Endothelial cell of umbilical vein (primary cell): Measurements from ENCODE around the gene CACNG8. TPM values are rescaled to one million over a fixed set of nuclear protein-coding genes. Genes with fewer than 3 reads are reported as not detected.

ENCODE experiments used
- BruUV-seq: library from RNA; stranded (reverse); fragments of 400-500 nt; replicated peaks from 2 replicates; lab custom pipeline; 2021; lab: Mats Ljungman, UMichigan
- CTCF ChIA-PET: fragments of 300-600, 350-600 bp; sonication (Branson Sonifier 250); formaldehyde crosslinking; loops from one replicate; lab custom pipeline; 2021; ENCODE audit warnings: antibody characterized with exemption, inconsistent platforms; lab: Charles Lee
- POLR2A ChIA-PET: fragments of 300-600, 350-600 bp; sonication (Branson Sonifier 250); formaldehyde crosslinking; loops from one replicate; lab custom pipeline; 2021; ENCODE audit warnings: antibody characterized with exemption, inconsistent platforms; lab: Charles Lee
- DNase-seq: peaks from one replicate; pipeline ENCODE4 v3.0.0-alpha.2; 2011; ENCODE audit warnings: low read depth, low spot score
- FAIRE-seq: peaks from 2 replicates; lab custom pipeline; 2011; peaks lifted over from hg19 to GRCh38; lab: Jason Lieb, UNC
- H2AFZ ChIP-seq: 2 replicates; pipeline ENCODE4 v1.6.0; 2012; ENCODE audit warnings: low read depth, low read length, control low read depth, inconsistent platforms
- H3K27ac ChIP-seq: 2 replicates; pipeline ENCODE4 v1.5.1; 2011; ENCODE audit warnings: low read depth, mild to moderate bottlenecking, control low read depth, low read length, moderate library complexity; ENCODE audit not compliant: insufficient read depth
- H3K27me3 ChIP-seq, 2 experiments: 2 replicates each; pipeline versions ENCODE4 v1.6.0 to v1.6.1; 2011; ENCODE audit warnings: low read length in 2 of 2, mixed read lengths in 1 of 2; ENCODE audit not compliant: control insufficient read depth in 2 of 2, insufficient read depth in 2 of 2
- H3K36me3 ChIP-seq, 2 experiments: 2 replicates in 1 of 2; 3 replicates in 1 of 2; pipeline ENCODE4 v1.5.1; 2011; ENCODE audit warnings: low read length in 2 of 2, mild to moderate bottlenecking in 1 of 2, moderate library complexity in 1 of 2; ENCODE audit not compliant: control insufficient read depth in 2 of 2, insufficient read depth in 2 of 2; ENCODE audit errors: extremely low read depth in 1 of 2
- H3K4me1 ChIP-seq: 3 replicates; pipeline ENCODE4 v1.5.1; 2011; ENCODE audit warnings: mild to moderate bottlenecking, low read length; ENCODE audit not compliant: control insufficient read depth, insufficient read depth; ENCODE audit errors: extremely low read depth
- H3K4me2 ChIP-seq: 2 replicates; pipeline ENCODE4 v1.6.1; 2011; ENCODE audit warnings: low read length, control low read depth, mixed read lengths; ENCODE audit not compliant: insufficient read depth
- H3K4me3 ChIP-seq, 3 experiments: fragments of 200-600 bp in 1 of 3; sonication (generic), shearing (Covaris generic) in 1 of 3; replicated peaks in 1 of 3; 2 replicates each; pipeline ENCODE4 v1.5.1; 2011 to 2016; ENCODE audit warnings: control low read depth in 3 of 3, low read length in 3 of 3, mild to moderate bottlenecking in 2 of 3, inconsistent platforms in 1 of 3, low read depth in 1 of 3, moderate library complexity in 1 of 3; ENCODE audit not compliant: insufficient read depth in 1 of 3
- H3K79me2 ChIP-seq: 2 replicates; pipeline ENCODE4 v1.6.0; 2012; ENCODE audit warnings: low read length, inconsistent platforms; ENCODE audit not compliant: control insufficient read depth, insufficient read depth
- H3K9ac ChIP-seq: replicated peaks from 2 replicates; pipeline ENCODE3; 2011; ENCODE audit warnings: low read length, control low read depth; ENCODE audit not compliant: insufficient read depth; ENCODE audit errors: extremely low read depth
- H3K9me1 ChIP-seq: replicated peaks from 3 replicates; pipeline ENCODE4 v1.6.0; 2011; ENCODE audit warnings: mild to moderate bottlenecking, low read length; ENCODE audit not compliant: control insufficient read depth, insufficient read depth; ENCODE audit errors: extremely low read depth
- H3K9me3 ChIP-seq: replicated peaks from 2 replicates; pipeline ENCODE4 v1.5.1; 2012; ENCODE audit warnings: low read length, inconsistent platforms; ENCODE audit not compliant: control insufficient read depth, insufficient read depth
- H4K20me1 ChIP-seq: replicated peaks from 2 replicates; pipeline ENCODE3; 2011; ENCODE audit warnings: mild to moderate bottlenecking, low read length; ENCODE audit not compliant: control insufficient read depth, insufficient read depth; ENCODE audit errors: extremely low read depth
- CTCF ChIP-seq, 2 donors: IDR thresholded peaks; 1 replicate in 1 of 2; 2 replicates in 1 of 2; pipeline ENCODE4 v1.5.1; 2011; ENCODE audit warnings: low read length in 2 of 2, mild to moderate bottlenecking in 2 of 2, moderate library complexity in 2 of 2, control low read depth in 1 of 2, inconsistent platforms in 1 of 2, low read depth in 1 of 2; ENCODE audit not compliant: insufficient read depth in 1 of 2; ENCODE audit errors: extremely low read depth in 1 of 2
- EZH2 ChIP-seq: IDR thresholded peaks from 2 replicates; pipeline ENCODE4 v1.6.1; 2012; ENCODE audit warnings: borderline replicate concordance, low read depth, mild to moderate bottlenecking, moderate library complexity, low read length, inconsistent platforms; ENCODE audit not compliant: severe bottlenecking
- FOS ChIP-seq: IDR thresholded peaks from 2 replicates; pipeline ENCODE4 v1.6.1; 2011; ENCODE audit warnings: mild to moderate bottlenecking, low read length, moderate library complexity, borderline replicate concordance; ENCODE audit not compliant: insufficient read depth
- GATA2 ChIP-seq: IDR thresholded peaks from 2 replicates; pipeline ENCODE4 v1.7.0; 2011; ENCODE audit warnings: low read depth, mild to moderate bottlenecking, moderate library complexity, mixed read lengths, low read length; ENCODE audit not compliant: insufficient read length, insufficient read depth
- JUN ChIP-seq: IDR thresholded peaks from 2 replicates; pipeline ENCODE4 v1.6.1; 2011; ENCODE audit warnings: borderline replicate concordance, low read depth; ENCODE audit not compliant: insufficient read length, insufficient read depth
- MAX ChIP-seq: IDR thresholded peaks from 2 replicates; pipeline ENCODE4 v1.6.1; 2011; ENCODE audit not compliant: insufficient read depth, insufficient read length
- MYC ChIP-seq: IDR thresholded peaks from one replicate; pipeline ENCODE4 v1.6.1; 2011; ENCODE audit warnings: mild to moderate bottlenecking, low read depth, low read length
- POLR2A ChIP-seq: IDR thresholded peaks from 2 replicates; pipeline ENCODE4 v1.6.1; 2012; ENCODE audit warnings: low read depth, mild to moderate bottlenecking, control low read depth, low read length
- POLR2AphosphoS5 ChIP-seq: IDR thresholded peaks from 2 replicates; pipeline ENCODE4 v1.6.1; 2012; ENCODE audit warnings: low read depth, mild to moderate bottlenecking, control low read depth, low read length, moderate library complexity; ENCODE audit not compliant: insufficient read depth
- dilution Hi-C: fragments of 300-500 bp; cut with MboI; formaldehyde crosslinking; loops from one replicate; pipeline ENCODE4 v1.15.0; 2019; ENCODE audit warnings: low sequenced_read_pairs; ENCODE audit not compliant: extremely low pct_ligation_motif_present
- intact Hi-C: fragments of 100-400 bp; cut with micrococcal nuclease; formaldehyde crosslinking; loops from one replicate; pipeline ENCODE4 v1.10.0; 2022
- polyA plus RNA-seq, 4 experiments: library from polyadenylated mRNA; depleted of rRNA in 3 of 4; stranded (reverse) in 3 of 4; unstranded in 1 of 4; fragments of >200 nt; gene quantifications; 2 replicates each; pipeline versions ENCODE4 v1.2.1 to v1.2.3, GENCODE V29; 2011 to 2012; ENCODE audit warnings: missing spikeins in 1 of 4
- total RNA-seq: library from RNA; stranded (reverse); gene quantifications from 2 replicates; pipeline ENCODE4 v1.2.3, GENCODE V29; 2021

Gene CACNG8
- total and polyA plus RNA-seq, 2 donors (not counting 3 experiments of a cell fraction or from before 2014, with no cell fraction given): 0.18 to 1.7 TPM

GRCh38 chr19:53982611-53983010, 19.9 kb downstream of the CACNG8 start:
- POLR2A ChIA-PET: interaction anchor here (0.6 kb wide), 1 partner anchor 439 kb away, joined by 3 read pairs; no protein-coding TSS in a partner anchor
- Histone ChIP-seq H3K9ac (no peak overlapping the region), H3K27ac (no peak overlapping the region), H3K4me2 (no peak overlapping the region), H3K27me3 (no peaks in the 10 kb centered on the region), H3K36me3 (no peaks in the 10 kb centered on the region), H3K9me3 (no peaks in the 10 kb centered on the region), H4K20me1 (no peaks in the 10 kb centered on the region), H3K4me1 (peaks cover 19% of the 10 kb centered on the region), H3K9me1 (no peaks in the 10 kb centered on the region), H2AFZ (no peak overlapping the region), H3K4me3 (peak overlapping the region in 1 of 3 experiments; percentile 44), H3K79me2 (peaks cover 11% of the 10 kb centered on the region)
- dilution Hi-C loops (no loop called here), intact Hi-C loops (loop anchor here (5.0 kb wide), 1 partner anchor 135 kb away; the partner anchor contains the start of genes PRPF31 and TFPT)
- no TSS peak for BruUV-seq
- FAIRE-seq: no peak
- CTCF ChIA-PET: interaction anchor here (1.1 to 2.8 kb wide), 2 partner anchors 41 to 47 kb away, joined by 8 to 33 read pairs; no protein-coding TSS in a partner anchor
- peak; percentile 25 for DNase-seq
- TF ChIP-seq CTCF (IDR thresholded peaks at IDR 0.05; ENCODE audit: extremely low read depth in 1 of 2, insufficient read depth in 1 of 2, low read depth in 1 of 2, low read length in 2 of 2) (no peak), MYC (no peak), EZH2 (no peak), POLR2A (no peak), MAX (no peak), JUN (no peak), FOS (no peak), POLR2AphosphoS5 (no peak), GATA2 (no peak)
